Midbrain (tissue), 1 donor: Measurements from ENCODE around the gene RPL13.

Experiments
- DNase-seq: peaks from one replicate; lab custom pipeline; 2025; lab: John Stamatoyannopoulos, UW

Gene RPL13

GRCh38 chr16:89599451-89599858 lies 39.0 kb downstream of the RPL13 start:
- no peak for DNase-seq

- DNase-seq = no peak
Observed at GRCh38 chr16:89599902-89600301, 39.4 kb downstream of the RPL13 start.

- no peak for DNase-seq
Observed at GRCh38 chr16:89600427-89600826, 39.9 kb downstream of the RPL13 start.

- DNase-seq = no peak
Observed at GRCh38 chr16:89600956-89601355, 40.5 kb downstream of the RPL13 start.

- DNase-seq = no peak
Observed at GRCh38 chr16:89601906-89602272, 41.4 kb downstream of the RPL13 start.

GRCh38 chr16:89602273-89602951 lies 41.9 kb downstream of the RPL13 start:
- DNase-seq = no peak

- no peak for DNase-seq
Observed at GRCh38 chr16:89602952-89603590, 42.6 kb downstream of the RPL13 start.

GRCh38 chr16:89604764-89605163 lies 44.3 kb downstream of the RPL13 start:
- no peak for DNase-seq

- no peak for DNase-seq
Observed at GRCh38 chr16:89605186-89605970, 44.9 kb downstream of the RPL13 start.

- DNase-seq = no peak
Observed at GRCh38 chr16:89606006-89606405, 45.5 kb downstream of the RPL13 start.

GRCh38 chr16:89607453-89607852 lies 47.0 kb downstream of the RPL13 start:
- no peak for DNase-seq

GRCh38 chr16:89607937-89608740 lies 47.7 kb downstream of the RPL13 start:
- DNase-seq = no peak

GRCh38 chr16:89610108-89610453 lies 49.6 kb downstream of the RPL13 start:
- DNase-seq = no peak

- no peak for DNase-seq
Observed at GRCh38 chr16:89612415-89613166, 52.1 kb downstream of the RPL13 start.

- no peak for DNase-seq
Observed at GRCh38 chr16:89613231-89613953, 52.9 kb downstream of the RPL13 start, which contains the start of gene DPEP1. Gene DPEP1 (plus strand): TSS chr16:89613642. CDS start chr16:89630411, 16,769 bp downstream.

GRCh38 chr16:89613954-89614459 lies 53.5 kb downstream of the RPL13 start:
- no peak for DNase-seq
